KMS-11 (cell line): ENCODE data around the gene GDA.

Experiments used
- H2AFZ ChIP-seq: fragments of 200-600 bp; sonication (generic); 2 replicates; pipeline ENCODE4 v1.6.1; 2016; ENCODE audit warnings: antibody characterized with exemption, mixed run types, low read depth
- H3K27ac ChIP-seq: fragments of 200-600 bp; sonication (generic); 2 replicates; pipeline ENCODE4 v1.6.1; 2016; ENCODE audit warnings: mild to moderate bottlenecking, mixed run types
- H3K27me3 ChIP-seq: fragments of 200-600 bp; sonication (generic); 2 replicates; pipeline ENCODE4 v1.6.1; 2017; ENCODE audit warnings: mild to moderate bottlenecking, low read depth, mixed run types, moderate library complexity; ENCODE audit not compliant: insufficient read depth
- H3K36me3 ChIP-seq: fragments of 200-600 bp; sonication (generic); 2 replicates; pipeline ENCODE4 v1.6.1; 2017; ENCODE audit warnings: mild to moderate bottlenecking, mixed run types; ENCODE audit not compliant: insufficient read depth
- H3K4me1 ChIP-seq: fragments of 200-600 bp; sonication (generic); 2 replicates; pipeline ENCODE4 v1.6.1; 2016; ENCODE audit warnings: mild to moderate bottlenecking, low read depth, mixed run types; ENCODE audit not compliant: poor library complexity, severe bottlenecking
- H3K4me2 ChIP-seq: fragments of 200-600 bp; sonication (generic); 2 replicates; pipeline ENCODE4 v1.7.0; 2016; ENCODE audit warnings: mild to moderate bottlenecking, mixed run types
- H3K4me3 ChIP-seq: fragments of 200-600 bp; sonication (generic); IDR thresholded peaks from 2 replicates; pipeline ENCODE4 v1.6.1; 2017; ENCODE audit warnings: low read depth, low read length, mixed read lengths; ENCODE audit not compliant: insufficient read depth
- H3K79me2 ChIP-seq: fragments of 200-600 bp; sonication (generic); 2 replicates; pipeline ENCODE4 v1.6.1; 2016; ENCODE audit warnings: low read depth, mixed run types; ENCODE audit not compliant: insufficient read depth
- H3K9ac ChIP-seq: fragments of 200-600 bp; sonication (generic); 2 replicates; pipeline ENCODE4 v1.6.1; 2016; ENCODE audit warnings: mild to moderate bottlenecking, mixed run types
- H4K20me1 ChIP-seq: fragments of 200-600 bp; sonication (generic); 2 replicates; pipeline ENCODE4 v1.6.1; 2016; ENCODE audit warnings: mild to moderate bottlenecking, mixed run types; ENCODE audit not compliant: insufficient read depth
- TF ChIP-seq, protein P1 (sequence below): fragments of 200-600 bp; sonication (generic); conservative IDR thresholded peaks from 2 replicates; pipeline ENCODE4 v1.6.1; 2017; ENCODE audit warnings: low read depth, mild to moderate bottlenecking, antibody characterized with exemption, low read length, moderate library complexity, mixed read lengths

Gene GDA

DNA sequence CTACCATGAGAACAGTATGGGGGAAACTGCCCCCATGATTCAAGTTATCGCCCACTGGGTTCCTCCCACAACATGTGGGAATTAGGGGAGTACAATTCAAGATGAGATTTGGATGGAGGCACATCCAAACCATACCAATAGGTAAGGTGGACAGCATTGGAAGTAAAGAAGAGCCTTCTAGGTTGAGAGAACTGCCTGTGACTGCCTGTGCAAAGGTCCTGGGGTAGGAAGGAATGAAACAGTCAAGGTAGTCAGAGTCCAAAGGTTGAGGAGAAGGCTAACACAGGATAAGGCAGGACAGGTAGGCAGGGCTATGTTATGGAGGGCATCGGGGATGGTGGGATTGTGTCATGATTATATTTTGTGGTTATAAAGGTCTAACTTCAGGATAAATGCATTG is 6.1 kb downstream of the GDA start:
- Histone ChIP-seq H3K4me2 (no peak overlapping the region), H3K79me2 (no peaks in the 10 kb centered on the region), H2AFZ (no peak overlapping the region), H3K4me3 (no peak overlapping the region), H3K4me1 (no peaks in the 10 kb centered on the region), H3K27ac (no peak overlapping the region), H4K20me1 (no peaks in the 10 kb centered on the region), H3K27me3 (no peaks in the 10 kb centered on the region), H3K36me3 (no peaks in the 10 kb centered on the region), H3K9ac (no peak overlapping the region)
- TF ChIP-seq, protein P1, sequence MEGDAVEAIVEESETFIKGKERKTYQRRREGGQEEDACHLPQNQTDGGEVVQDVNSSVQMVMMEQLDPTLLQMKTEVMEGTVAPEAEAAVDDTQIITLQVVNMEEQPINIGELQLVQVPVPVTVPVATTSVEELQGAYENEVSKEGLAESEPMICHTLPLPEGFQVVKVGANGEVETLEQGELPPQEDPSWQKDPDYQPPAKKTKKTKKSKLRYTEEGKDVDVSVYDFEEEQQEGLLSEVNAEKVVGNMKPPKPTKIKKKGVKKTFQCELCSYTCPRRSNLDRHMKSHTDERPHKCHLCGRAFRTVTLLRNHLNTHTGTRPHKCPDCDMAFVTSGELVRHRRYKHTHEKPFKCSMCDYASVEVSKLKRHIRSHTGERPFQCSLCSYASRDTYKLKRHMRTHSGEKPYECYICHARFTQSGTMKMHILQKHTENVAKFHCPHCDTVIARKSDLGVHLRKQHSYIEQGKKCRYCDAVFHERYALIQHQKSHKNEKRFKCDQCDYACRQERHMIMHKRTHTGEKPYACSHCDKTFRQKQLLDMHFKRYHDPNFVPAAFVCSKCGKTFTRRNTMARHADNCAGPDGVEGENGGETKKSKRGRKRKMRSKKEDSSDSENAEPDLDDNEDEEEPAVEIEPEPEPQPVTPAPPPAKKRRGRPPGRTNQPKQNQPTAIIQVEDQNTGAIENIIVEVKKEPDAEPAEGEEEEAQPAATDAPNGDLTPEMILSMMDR: no peak

DNA sequence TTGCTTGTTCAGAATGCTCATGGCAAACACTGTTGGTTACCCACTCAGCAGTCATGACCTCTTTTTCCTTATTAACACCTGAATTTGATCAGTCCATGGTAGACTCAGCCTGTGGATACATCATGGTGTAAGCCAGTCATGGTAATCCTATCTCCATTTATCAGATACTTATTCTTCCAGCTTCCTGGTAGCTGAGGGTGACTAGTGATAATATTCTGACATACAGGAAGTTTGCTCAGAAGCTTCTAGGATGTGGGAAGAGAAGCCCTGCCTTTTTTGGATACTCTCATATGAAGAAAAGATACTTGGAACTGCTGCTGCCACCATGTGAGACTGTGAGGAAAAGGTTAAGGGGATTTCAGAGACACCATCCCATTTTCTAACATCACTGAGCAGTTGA is 7.3 kb downstream of the GDA start:
- no peaks in the 10 kb centered on the region for H4K20me1 ChIP-seq
- H3K27ac ChIP-seq: no peak overlapping the region
- H3K4me3 ChIP-seq: no peak overlapping the region
- H3K4me2 ChIP-seq: no peak overlapping the region
- H3K79me2 ChIP-seq: no peaks in the 10 kb centered on the region
- TF ChIP-seq, protein P1: no peak
- H2AFZ ChIP-seq: no peak overlapping the region
- no peaks in the 10 kb centered on the region for H3K36me3 ChIP-seq
- H3K27me3 ChIP-seq: no peaks in the 10 kb centered on the region
- no peaks in the 10 kb centered on the region for H3K4me1 ChIP-seq
- no peak overlapping the region for H3K9ac ChIP-seq

DNA sequence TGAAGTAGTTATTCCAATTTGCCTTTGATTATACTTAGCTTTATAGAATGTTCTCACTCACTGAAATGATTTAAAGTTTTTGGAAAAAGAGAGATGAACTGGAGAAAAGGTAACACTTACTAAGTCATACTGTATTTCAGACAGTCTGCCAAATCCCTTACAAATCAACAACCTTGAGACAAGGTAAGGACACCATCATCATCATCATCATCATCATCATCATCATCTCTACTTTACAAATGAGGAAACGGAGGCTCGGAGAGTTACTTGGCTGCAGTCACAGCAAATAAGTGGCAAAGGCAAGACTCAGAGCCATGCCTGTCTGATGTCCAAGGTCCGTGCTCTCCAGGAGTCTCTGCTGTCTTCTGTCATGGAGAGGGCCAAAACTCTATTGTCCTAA is 9.4 kb downstream of the GDA start:
- Histone ChIP-seq H4K20me1 (no peaks in the 10 kb centered on the region), H3K79me2 (no peaks in the 10 kb centered on the region), H3K4me3 (no peak overlapping the region), H3K27me3 (no peaks in the 10 kb centered on the region), H3K27ac (no peak overlapping the region), H3K9ac (no peak overlapping the region), H2AFZ (no peak overlapping the region), H3K4me2 (no peak overlapping the region), H3K36me3 (no peaks in the 10 kb centered on the region), H3K4me1 (no peaks in the 10 kb centered on the region)
- TF ChIP-seq, protein P1: no peak

DNA sequence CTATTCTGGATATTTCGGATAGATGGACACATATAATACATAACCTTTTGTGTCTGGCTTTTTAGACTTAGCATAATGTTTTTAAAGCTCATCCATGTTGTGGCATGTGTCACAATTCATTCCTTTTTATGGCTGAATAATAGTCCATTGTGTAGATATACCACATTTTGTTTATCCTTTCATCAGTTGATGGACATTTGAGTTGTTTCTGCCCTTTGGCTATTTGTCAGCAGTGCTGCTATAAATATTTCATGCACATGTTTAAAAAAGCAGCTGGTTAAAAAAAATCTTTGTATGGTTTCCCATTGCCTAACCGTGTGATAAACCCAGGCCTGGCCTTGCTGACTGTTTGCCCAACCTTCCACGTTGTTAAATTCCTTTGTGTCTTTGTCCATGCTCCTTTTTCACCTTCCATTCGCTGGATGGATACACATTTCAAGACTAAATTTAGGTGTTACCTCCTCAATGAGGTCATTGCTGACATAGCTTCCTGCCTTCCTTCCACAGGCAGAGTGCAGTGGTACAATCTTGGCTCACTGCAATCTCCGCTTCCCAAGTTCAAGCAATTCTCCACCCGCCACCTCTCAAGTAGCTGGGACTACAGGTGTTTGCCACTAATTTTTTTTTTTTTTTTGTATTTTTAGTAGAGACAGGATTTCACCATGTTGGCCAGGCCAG is 11.3 kb downstream of the GDA start:
- H3K27ac ChIP-seq: no peak overlapping the region
- TF ChIP-seq, protein P1: no peak
- H3K4me2 ChIP-seq: no peak overlapping the region
- no peaks in the 10 kb centered on the region for H3K36me3 ChIP-seq
- H2AFZ ChIP-seq: no peak overlapping the region
- no peak overlapping the region for H3K4me3 ChIP-seq
- H4K20me1 ChIP-seq: no peaks in the 10 kb centered on the region
- H3K4me1 ChIP-seq: no peaks in the 10 kb centered on the region
- no peaks in the 10 kb centered on the region for H3K79me2 ChIP-seq
- H3K9ac ChIP-seq: no peak overlapping the region
- no peaks in the 10 kb centered on the region for H3K27me3 ChIP-seq
